GM21619 (cell line): ENCODE data around the gene SGPP1.
"Not testable (repeated sequence)": the region's sequence is repeated elsewhere in the genome, so short reads cannot be mapped to it uniquely, and the experiment has no call there.

Experiments
- ATAC-seq: cut with Tn5 transposase; IDR thresholded peaks from one replicate; pipeline ENCODE4 v1.9.1; 2021; ENCODE audit not compliant: unreplicated experiment

SGPP1 gene

DNA sequence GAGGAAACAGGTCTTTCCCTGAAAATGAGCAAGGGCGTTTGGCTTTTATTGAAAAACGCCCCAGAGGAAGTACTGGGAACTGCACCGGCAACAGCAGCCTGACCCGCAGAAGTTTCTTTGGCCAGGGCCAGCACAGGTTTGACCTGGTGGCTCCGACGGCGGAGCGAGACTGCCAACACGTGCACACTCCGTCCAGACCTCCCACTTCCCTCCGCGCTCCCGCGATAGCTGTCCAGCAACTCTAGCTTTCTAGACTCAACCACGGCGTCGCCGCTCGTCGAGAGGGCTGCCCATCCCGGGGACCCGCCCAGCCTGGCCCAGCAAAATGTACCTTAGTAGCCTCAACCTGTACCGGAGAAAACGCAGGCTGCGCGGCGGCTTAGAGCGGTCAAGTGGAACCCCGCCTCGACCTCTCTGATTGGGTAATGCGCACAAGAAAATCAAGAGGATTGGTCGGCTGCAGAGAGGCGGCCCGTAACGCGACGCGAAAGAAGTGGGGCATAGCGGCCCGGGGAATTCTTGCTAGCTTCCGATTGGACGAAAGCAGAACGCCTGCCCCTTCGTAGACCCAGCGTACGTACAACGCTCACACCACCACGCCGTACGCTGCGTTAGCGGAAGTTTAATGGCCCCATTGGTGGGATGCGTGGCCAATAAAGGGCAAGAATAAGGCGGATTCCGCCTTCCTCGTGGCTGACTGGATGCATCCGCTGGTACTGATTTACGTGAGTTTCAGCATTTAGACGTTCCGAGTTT is 86.2 kb downstream of the SGPP1 start, which contains the start of gene WDR89:
Gene WDR89, minus strand, starts transcription at position 399 of the 756 bp plus-strand sequence. CDS start 41,929 bp downstream, outside the sequence.
- peak; percentile 79 for ATAC-seq

DNA sequence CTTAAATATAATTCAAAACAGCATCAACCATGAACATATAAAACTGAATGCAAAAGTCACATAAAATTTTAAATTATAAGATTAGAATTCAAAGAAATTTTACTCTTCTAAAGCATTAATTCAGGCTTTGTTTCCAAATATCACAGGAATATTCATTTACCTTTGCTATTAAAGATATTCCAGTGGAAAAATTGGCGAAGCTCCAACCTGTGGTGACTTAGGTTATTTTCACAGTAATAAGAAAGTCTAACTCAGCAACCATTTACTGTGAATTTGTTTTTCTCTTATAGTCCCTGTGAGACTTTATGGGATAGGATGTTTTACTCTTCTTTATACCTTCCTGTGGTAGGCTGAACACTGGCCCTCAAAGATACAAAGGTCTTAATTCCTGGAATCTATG is 89.4 kb downstream of the SGPP1 start:
- no peak for ATAC-seq

DNA sequence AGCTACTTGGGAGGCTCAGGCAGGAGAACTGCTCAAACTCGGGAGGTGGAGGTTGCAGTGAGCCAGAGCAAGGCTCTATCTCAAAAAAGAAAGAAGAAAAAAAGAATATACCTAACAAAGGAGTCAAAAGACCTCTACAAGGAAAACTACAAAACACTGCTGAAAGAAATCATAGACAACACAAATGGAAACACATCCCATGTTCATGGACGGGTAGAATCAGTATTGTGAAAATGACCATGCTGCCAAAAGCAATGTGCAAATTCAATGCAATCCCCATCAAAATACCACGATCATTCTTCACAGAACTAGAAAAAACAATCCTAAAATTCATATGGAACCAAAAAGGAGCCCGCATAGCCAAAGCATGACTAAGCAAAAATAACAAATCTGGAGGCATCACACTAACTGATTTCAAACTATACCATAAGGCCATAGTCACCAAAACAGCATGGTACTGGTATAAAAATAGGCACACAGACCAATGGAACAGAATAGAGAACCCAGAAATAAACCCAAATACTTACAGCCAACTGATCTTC is 91.7 kb downstream of the SGPP1 start:
- not testable (repeated sequence) for ATAC-seq
